ENCODE measurements around the gene CTNNA1.

DNA sequence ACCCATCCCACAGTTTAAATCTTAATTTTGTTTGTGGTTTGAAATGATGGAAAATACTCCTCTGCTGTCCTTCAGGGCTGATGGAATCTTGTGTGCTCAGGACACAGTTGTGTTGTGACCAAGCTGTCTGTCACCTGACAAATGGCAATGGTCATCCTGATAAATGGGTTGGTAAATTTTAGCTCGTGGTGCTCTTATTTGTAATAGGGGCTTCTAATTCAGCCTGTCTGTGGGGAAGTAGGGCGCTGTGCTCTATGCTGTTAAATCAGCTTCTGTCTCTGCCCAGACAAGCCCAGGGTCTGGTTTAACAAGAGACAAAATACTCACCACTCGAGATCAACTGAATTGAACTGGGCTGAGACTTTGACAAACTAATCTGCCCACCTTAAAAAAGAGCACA is 117.4 kb downstream of the CTNNA1 start:
- TF ChIP-seq CTCF (IDR thresholded peaks at IDR 0.05) = no peak
- TF ChIP-seq POLR2A (IDR thresholded peaks at IDR 0.05) = no peak

Data from lower leg skin (tissue), 3 donors.